ENCODE measurements around the gene LMO3.

GRCh38 chr12:16562435-16562834 is 43.5 kb downstream of the LMO3 start:
- TF ChIP-seq CTCF (IDR thresholded peaks at IDR 0.05), result no peak
- no peak for TF ChIP-seq EZH2 (IDR thresholded peaks at IDR 0.05)
